NCI-H748 (cell line): ENCODE data around the gene TCF7L2.
"Not testable (repeated sequence)": the region's sequence is repeated elsewhere in the genome, so short reads cannot be mapped to it uniquely, and the experiment has no call there.

Experiments
- DNase-seq: peaks from one replicate; lab custom pipeline; 2025; ENCODE audit not compliant: unreplicated experiment; lab: John Stamatoyannopoulos, UW

The TCF7L2 gene

DNA sequence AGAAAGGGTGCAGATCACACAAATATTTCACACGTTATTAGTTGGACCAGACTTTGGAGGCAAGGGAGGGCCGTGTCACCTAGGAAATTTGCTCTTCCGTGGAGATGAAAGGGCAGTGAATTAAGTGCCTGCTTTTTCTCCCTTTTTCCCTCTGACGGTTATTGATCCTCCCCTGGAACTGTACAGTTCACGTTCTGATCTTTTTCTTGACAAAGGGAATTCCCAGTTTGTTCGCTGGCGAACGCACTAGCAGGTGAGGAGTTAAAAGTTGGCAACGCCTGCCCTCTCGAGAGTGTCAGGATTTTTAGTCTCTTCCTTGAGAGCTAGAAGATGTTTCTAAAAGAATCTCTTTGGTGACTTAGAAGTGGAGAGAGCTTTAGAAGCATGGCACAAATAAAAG lies 111.5 kb downstream of the TCF7L2 start:
- DNase-seq = no peak

DNA sequence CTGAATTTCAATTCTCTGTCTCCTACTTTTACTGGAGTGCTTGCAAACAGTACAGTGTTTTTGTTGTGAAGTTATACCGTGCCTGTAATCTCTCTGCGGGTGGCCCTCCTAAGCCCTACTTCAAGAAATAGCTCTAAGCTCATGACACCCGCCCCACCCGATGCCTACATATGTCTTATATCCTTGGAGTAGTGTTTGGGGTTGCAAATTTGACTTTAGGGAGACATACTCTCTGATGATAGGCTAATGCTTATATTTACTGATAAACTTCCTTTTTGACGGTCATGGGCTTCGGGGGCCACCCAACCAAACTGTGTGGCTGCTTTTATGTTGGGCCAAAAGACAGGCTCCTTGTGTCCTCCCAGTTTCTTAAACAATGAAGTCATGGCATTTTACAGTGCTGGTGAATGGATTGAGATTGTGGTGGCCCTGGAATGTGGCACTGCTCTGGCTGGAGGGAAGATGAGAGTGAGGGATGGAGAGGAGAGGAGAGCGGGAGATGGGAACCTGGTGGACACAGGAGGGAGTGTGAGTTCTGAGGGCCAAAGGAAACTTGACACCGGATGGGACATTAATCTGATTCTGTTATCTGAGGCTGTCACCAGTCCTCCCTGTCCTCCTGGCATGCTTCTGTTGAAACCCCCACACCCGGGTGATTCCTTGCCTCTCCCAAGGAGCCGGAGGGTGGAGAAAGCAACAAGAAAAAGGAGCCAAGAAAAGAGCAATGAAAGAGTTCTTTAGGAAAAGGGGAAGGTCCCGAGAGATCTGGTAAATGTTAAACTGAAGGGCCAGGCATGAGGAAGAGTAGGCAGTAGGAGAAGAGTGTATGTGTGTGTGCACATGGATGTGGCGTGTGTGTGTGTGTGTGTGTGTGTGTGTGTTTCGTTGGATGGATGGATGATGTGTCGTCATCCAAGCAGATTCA lies 113.3 kb downstream of the TCF7L2 start:
- no peak for DNase-seq

DNA sequence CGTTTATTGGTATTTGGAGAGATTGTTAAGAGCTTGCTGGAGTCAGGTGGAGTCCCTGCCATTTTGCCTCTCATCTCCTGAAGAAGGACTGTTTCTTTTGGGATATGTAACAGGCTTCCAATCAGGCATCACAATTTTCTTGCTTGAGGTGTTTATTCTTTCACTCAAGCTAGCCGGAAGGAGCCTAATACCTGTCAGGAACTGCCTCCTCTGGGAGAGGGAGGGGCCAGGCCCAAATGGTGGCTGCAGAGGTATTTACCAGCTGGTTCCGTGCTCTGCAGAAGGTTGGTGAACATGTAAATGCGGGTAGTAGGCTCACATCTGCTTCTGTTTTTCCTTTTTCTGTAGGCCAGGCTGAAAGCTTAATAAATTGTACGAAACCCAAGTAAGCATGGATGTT lies 114.0 kb downstream of the TCF7L2 start:
- DNase-seq = no peak

DNA sequence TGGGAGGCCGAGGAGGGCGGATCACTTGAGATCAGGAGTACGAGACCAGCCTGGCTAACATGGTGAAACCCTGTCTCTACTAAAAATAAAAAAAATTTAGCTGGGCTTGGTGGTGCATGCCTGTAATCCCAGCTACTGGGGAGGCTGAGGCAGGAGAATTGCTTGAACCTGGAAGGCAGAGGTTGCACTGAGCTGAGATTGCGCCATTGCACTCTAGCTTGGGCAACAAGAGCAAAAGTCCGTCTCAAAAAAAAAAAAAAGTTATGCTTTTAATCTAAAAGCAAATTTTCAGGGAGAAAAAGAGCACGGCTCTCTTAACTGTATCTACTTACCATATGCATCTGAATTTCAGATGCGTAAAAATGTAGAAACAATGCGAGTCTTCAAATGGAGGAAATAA lies 116.1 kb downstream of the TCF7L2 start:
- not testable (repeated sequence) for DNase-seq

DNA sequence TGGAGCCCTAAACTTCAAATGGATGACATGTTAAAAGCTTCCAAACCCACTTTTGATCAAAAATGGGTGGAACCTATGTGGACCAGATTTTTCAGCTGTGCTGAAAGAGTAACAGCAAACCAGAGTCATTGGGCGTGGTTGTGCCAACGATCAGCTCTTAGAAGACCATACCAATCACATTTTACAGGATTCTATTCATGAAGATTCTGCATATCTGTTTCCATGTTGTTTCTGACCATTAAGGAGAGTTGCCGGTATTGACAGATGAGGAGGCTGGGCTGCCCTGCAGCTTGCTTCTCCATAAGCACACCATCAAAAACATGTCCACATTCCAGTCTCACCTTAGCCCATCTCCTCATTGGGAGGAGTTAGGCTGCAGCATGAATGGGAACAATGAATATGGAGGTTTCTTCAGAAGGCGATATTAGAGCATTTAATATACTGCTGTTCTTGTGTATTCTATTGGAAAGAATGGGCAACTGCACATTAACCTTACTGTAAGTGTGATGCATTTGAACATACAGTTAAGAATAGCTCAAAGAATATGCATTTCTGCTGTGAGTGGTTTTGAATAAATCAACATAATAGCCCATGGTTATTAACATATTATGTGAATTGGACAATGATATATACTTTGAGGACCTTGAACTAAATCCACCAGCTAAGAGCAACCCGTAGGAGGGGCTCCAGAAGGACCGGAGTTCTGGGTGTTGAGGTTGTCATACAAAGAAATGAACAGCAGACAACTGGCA lies 116.7 kb downstream of the TCF7L2 start:
- no peak for DNase-seq

DNA sequence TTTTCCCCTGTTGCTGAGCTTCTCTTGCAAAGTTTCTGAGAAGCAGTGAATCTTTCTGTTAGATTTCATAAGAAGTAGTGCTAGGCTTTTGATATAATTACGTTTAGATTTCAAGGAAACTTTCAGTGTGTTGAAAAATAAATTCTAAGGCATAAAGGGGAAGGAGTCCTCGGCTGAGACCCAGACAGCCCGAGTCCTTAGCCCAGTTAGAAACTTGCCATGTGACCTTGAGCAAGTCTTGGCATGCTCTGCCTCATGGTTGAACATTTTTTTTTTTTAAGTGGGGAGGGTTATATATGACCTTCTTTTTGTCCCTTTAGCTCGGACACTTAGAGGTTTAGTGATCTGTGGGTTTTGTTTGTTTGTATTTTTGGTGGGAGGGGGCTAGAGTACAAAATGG lies 117.5 kb downstream of the TCF7L2 start:
- DNase-seq = no peak

DNA sequence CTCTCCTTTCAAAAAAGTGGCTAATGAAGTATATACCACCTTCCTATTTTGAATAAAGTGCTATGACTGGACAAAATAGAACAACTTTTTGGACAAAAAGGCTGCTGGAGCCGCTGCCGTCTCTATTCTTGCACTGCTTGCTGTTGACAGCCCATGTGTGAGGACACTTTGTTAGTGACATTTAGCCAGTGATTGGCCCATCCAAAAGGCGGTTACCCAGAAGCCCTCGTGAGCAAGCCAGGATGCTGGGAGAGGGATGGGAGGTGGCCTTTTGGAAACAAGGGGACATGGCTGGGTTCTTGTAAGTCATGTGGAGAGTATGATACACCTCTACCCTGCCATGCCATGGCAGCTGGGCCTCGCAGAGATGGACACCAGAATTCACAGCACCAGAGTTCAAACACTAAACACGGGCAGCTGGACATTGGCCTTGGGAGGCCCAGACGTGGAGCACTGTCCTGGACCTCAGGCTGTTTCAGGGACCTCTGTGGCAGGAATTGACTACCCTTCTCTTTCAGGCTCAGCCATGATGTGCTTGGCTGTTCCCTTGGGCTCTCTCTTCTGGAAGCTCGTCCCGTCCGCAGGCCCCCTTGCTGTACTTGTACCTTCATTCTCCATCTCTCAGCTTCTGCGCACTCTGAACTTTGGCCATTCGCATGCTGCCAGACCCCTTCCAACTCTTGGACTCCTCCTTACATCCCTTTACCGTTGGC lies 118.3 kb downstream of the TCF7L2 start:
- no peak for DNase-seq

DNA sequence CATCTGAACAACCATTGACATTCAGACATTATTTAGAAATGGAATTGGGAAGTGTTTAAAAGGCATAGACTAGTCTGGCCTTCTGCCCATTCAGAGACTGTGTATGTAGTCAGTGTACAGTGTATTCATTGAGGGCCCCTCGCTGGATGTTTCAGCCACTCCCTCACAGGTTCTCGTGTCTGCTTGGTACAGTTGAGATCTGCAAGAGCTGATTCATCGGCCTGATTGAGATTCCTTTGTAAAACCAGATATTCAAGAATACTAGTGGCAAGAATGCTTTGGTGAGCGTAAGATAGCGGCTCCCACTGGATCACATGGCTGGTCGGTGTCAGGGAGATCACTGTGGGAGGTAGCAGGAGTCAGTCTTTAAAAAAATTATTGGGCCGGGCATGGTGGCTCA lies 119.5 kb downstream of the TCF7L2 start:
- no peak for DNase-seq

DNA sequence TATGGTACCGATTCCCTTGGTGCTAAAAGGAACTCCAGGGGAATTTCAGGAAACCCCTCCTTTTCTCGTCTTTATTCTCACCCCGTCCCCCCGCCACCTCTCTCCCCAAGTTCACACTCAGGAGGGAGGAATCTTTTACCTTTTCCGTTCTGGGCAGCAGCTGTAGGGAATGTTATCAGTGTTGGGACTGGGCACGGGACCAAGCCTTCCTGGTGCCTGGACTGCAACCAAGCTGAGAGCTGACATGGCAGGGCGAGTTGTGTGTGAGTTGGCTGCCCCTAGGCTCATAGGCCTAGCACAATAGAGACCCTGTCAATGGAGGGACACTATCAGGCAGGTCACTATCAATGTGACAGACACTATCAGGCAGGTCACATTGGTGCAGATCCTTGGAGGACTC lies 121.4 kb downstream of the TCF7L2 start:
- DNase-seq = no peak

DNA sequence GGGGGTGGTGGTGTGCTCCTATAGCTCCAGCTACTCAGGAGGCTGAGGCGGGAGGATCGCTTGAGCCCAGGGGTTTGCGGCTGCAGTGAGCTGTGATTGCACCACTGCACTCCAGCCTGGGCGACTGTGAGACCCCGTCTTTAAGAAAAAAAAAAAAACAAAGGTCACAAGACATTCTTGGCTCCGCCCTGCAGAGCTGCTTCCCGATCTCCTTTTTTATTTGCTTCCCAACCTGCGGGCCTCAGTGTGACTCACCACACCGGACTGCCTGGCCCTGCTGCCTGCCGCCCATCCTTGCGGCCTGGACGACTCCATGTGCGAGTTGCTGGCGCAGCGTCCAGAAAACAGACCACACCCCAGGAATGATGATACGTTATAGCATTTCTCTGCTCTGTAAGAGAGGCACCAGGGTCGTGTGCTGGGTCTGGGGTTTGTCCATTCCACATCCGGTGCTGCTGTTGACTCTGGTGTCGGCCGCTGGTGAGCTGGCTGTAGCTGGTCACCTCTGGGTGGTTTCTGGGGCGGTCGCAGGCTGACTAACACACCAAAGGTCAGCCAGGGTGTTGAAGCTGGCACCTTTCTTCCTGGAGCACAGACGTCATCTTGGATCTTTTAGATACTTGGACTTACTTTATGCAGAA lies 123.6 kb downstream of the TCF7L2 start:
- no peak for DNase-seq

DNA sequence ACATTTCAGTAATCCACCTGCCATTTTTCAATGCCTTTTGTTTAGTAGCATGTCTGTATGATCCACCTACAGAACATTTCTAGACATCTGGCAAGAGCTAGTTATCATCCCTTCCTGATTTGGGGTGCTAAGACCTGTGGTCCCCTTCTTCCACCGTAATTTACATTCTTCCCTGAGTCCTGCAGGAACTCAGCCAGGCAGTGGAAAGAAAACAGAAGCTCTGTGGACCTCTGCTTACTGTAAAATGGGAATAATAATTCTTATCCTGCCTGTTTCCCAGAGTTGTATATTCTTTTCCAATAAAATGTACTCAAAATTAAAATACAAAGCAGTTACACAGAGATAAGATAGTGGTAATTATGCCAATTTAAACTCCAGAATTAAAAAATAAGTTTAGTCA lies 126.9 kb downstream of the TCF7L2 start:
- DNase-seq = no peak

DNA sequence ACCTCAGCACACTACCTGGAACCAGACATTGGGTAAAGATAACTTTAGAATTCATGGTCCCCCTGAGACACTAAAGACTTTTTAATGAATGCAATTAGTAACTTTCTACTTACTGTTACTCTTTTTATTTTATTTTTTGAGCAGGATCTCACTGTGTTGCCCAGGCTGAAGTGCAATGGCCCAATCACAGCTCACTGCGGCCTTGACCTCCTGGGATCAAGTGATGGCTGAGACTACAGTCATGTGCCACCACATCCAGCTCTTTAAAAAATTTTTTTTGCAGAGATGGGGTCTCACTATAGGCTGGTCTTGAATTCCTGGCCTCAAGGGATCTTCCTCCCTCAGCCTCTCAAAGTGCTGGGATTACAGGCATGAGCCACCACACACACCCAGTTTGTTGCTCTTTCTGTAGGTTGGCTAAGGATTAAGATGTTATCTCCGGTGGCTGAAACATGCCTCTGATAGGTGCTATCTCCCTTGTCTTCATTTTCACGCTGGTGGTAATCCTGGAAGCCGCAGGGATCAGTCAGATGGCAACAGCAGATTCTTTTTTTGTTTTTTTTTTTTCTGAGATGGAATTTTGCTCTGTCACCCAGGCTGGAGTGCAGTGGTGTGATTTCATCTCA lies 128.3 kb downstream of the TCF7L2 start:
- no peak for DNase-seq

DNA sequence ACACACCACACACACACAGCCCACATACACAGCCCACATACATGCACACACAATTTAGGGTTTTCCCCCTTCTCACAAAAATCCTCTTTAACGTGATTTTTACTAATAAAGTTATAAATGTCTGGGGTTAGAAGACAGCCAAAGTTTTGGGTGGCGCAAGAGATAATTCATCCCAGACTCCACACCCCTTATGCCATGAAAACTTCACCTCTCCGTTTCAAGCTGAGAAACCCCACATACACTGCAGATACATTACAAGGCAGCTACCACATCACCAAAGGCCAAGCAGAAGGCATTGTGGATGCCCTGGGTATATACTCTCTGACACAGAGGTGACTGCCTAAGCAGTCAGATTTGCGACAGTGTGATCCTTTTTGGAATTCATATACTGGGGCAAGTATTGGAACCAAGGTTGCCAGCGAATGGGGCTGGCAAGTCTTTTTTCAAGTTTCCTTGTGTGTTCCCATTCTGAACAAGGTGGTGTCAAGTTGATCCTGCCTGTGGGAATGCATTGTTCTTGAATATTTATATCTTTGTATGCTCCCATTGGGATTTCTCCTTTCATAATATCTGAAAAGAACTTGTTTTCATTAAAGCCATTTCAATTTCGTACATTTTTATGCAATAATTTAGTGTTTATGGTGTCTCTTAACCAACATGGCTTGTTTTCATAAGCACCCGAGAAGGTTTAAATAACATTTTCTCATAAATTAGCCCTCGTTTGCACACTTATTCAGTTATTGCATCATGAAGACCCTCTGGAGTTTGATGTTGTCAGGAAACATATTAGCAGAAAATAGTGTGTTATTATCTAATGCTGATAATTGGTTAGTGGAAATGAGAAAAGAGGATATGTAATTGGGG lies 130.2 kb downstream of the TCF7L2 start:
- DNase-seq = no peak

DNA sequence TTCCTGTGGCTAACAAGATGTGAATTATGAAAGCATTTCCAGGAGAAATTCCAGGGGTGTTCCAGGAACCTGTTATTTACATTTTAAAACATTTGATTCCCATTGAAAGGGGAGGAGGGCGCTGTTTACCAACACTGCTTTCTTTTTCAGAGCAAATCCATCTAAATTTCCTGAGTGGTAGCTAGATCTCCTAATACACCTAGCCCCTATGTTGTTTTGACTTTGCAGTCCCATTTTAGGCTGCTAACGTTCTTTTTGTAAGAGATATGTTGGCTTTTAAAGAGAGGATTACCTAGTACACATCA lies 130.8 kb downstream of the TCF7L2 start:
- no peak for DNase-seq

DNA sequence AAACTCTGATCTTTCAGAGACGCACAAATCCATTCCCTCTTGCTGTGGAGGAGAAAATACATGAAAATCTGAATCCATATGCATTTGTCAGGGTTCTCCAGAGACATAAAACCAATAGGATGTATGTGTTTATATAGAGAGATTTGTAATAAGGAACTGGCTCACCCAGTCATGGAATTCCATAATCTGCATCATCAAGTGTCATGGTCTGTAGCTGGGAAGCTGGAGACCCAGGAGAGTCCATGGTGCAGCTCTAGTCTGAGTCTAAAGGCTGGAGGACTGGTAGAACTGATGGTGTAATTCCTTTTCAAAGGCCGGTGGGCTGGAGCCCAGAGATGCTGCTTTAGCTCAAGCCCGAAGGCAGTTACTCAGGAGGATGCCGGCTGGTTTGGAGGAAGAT lies 134.0 kb downstream of the TCF7L2 start:
- no peak for DNase-seq

DNA sequence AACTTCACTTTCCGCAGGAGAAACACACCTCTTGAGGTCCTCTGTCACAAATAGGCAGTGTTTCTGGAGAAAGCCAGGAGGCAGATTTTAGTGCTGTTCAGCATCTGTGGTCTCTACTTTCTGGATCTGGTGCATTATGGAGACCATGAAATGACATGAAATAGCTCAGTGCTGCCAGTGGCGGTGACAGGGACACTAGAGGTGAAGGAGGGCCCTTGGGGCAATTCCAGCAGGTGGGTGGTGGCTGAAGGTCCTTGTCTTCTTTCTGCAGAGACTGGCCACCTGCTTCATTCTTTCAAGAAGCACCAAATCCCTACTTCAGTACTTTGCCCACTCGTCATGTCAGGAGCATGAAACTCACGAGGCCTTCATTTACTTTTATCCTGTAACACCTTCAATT lies 135.7 kb downstream of the TCF7L2 start:
- DNase-seq = no peak

DNA sequence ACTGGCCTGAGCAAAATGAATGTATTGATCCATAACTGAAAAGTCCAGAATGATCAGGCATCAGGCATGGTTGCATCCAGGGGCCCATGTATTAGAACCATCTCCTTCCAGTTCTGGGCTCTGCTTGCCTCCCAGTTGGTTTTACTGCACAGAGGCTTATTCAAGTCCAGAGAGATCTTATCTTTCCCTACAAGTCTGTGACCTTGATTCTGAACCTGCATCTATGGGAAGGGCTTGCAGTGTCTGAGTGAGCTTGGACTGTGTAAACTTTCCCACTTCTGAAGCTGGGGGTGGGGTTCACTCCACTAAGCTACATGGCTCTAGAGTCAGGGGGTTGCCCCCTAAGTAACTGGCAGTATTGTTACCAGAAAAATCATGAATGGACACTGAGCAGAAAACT lies 136.2 kb downstream of the TCF7L2 start:
- DNase-seq = no peak

DNA sequence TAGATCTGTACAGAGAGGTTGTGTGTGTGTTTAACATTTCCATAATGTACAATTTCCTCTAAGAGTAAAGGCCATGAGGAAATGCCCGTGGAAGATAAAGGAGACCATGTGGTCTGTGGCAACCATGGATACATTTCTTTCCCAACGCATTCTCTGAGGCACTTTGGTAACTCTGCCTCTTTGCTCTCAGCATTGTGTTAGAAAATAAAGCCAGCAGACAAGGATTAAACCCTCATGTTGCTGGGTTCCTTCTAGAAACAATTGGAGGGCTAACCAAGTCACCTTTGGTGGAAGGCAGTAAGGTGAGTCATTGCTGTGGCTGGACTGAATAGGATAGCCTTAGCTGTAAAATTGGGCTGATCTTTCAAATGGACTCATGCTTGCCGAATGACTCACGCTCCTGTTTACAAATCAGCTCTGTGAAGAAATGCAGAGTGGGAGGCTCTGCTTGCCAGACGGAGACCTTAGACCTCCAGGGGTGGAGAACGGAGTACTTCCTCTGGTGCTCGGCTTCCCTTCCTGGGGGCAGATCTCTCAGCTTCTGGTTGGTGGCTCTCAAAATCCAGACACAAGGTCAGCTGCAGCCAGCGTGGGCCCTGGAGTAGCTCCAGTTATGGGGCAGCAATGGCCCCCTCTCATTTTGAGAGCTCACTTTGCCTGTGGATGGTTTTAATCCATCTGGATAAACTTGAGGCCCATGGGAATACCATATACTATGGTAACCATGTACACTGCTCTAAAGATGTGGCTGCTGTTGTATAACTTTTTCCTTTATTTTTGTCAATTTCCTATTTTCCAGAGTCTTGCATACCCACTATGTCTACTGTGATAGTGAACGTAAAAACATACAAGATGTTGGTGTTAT lies 137.3 kb downstream of the TCF7L2 start:
- no peak for DNase-seq

DNA sequence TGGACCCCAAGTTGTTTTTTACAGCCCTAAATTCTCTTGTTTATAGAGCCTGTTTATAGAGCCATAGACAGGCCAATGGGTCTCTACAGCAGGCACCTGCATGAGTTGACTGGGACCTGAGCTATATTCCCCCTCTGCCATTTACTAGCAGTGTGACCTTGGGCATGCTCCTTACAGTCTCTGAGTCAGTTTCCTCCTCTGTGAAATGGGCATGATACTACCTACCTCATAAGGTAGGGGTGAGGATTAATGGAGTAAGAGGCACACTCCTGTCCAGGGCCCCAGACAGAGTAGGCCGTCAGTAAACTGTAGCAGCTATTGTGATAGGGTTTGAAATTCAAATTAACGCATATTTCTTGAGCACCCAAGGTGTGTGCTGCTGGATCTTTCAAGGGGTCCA lies 138.1 kb downstream of the TCF7L2 start:
- DNase-seq = no peak
